ENCODE results near the gene ACOT8. TPM values are rescaled to one million over a fixed set of nuclear protein-coding genes. Genes with fewer than 3 reads are reported as not detected.
A peak's percentile ranks its signal among the peaks of the same experiment; 100 is the strongest.
"Not testable (repeated sequence)": the region's sequence is repeated elsewhere in the genome, so short reads cannot be mapped to it uniquely, and the experiment has no call there.

ACOT8 gene
- total RNA-seq, 2 donors from 2014 or later = 36.8 to 42.8 TPM

GRCh38 chr20:45812157-45813005 is 44.8 kb downstream of the ACOT8 start, which contains the start of gene UBE2C:
Gene UBE2C, plus strand, starts transcription at chr20:45812644. Its CDS starts 52 bp downstream, at chr20:45812696.
- peak; percentile 98 to 99 (median 98) for DNase-seq
- WGBS, 2 donors = 0% methylated on average over 20 to 63 of the region's 65 CpGs
- peak; percentile 100 for ATAC-seq
- Histone ChIP-seq H3K9me3 (no peaks in the 10 kb centered on the region), H3K27ac (peak within 1 kb of the TSS in 2 of 4 donors; percentile 36 to 62), H3K4me3 (peak within 1 kb of the TSS; percentile 35 to 41), H3K4me1 (peaks cover 6% of the 10 kb centered on the region), H3K27me3 (no peaks in the 10 kb centered on the region), H3K36me3 (replicated peaks in 1 of 2; ENCODE audit: insufficient read depth in 1 of 2, low read depth in 2 of 2) (peaks cover 0 to 19% of the 10 kb centered on the region in 2 donors)
- TF ChIP-seq CTCF (IDR thresholded peaks at IDR 0.05) = peak in 1 of 7 experiments; percentile 15
- peak in 2 of 3 donors; percentile 8 to 19 for TF ChIP-seq POLR2A (IDR thresholded peaks at IDR 0.05)
- intact Hi-C loops (cut with DNase I) = no loop called here

- 90 to 94% methylated on average over 8 of the region's 8 CpGs for WGBS, 2 donors
- Histone ChIP-seq H3K9me3 (no peaks in the 10 kb centered on the region), H3K4me1 (peaks cover 6% of the 10 kb centered on the region), H3K27me3 (no peaks in the 10 kb centered on the region), H3K36me3 (replicated peaks in 1 of 2; ENCODE audit: insufficient read depth in 1 of 2, low read depth in 2 of 2) (peaks cover 3 to 26% of the 10 kb centered on the region in 2 donors), H3K27ac (no peak overlapping the region), H3K4me3 (no peak overlapping the region)
- DNase-seq (no peak), ATAC-seq (no peak)
- no peak for TF ChIP-seq CTCF (IDR thresholded peaks at IDR 0.05)
- no peak for TF ChIP-seq POLR2A (IDR thresholded peaks at IDR 0.05)
- intact Hi-C loops (cut with DNase I) = no loop called here
These were observed 46.8 kb downstream of the ACOT8 start for GRCh38 chr20:45810191-45810970.

GRCh38 chr20:45801851-45802250 is 55.3 kb downstream of the ACOT8 start:
- TF ChIP-seq POLR2A (IDR thresholded peaks at IDR 0.05) = no peak
- no peak for TF ChIP-seq CTCF (IDR thresholded peaks at IDR 0.05)
- WGBS, 2 donors = 95 to 98% methylated on average over 7 of the region's 7 CpGs
- Histone ChIP-seq H3K4me3 (no peak overlapping the region), H3K27me3 (no peaks in the 10 kb centered on the region), H3K36me3 (replicated peaks in 1 of 2; ENCODE audit: insufficient read depth in 1 of 2, low read depth in 2 of 2) (peaks cover 17 to 39% of the 10 kb centered on the region in 2 donors), H3K9me3 (no peaks in the 10 kb centered on the region), H3K27ac (no peak overlapping the region), H3K4me1 (no peaks in the 10 kb centered on the region)
- no peak for ATAC-seq
- intact Hi-C loops (cut with DNase I) = no loop called here
- DNase-seq = no peak

- intact Hi-C loops (cut with DNase I) = no loop called here
- ATAC-seq (peak; percentile 81), DNase-seq (peak; percentile 58 to 74 (median 65))
- Histone ChIP-seq H3K27ac (no peak overlapping the region), H3K27me3 (no peaks in the 10 kb centered on the region), H3K9me3 (no peaks in the 10 kb centered on the region), H3K36me3 (replicated peaks in 1 of 2; ENCODE audit: insufficient read depth in 1 of 2, low read depth in 2 of 2) (peaks cover 6 to 25% of the 10 kb centered on the region in 2 donors), H3K4me3 (no peak overlapping the region), H3K4me1 (no peaks in the 10 kb centered on the region)
- TF ChIP-seq CTCF (IDR thresholded peaks at IDR 0.05) (peak in 6 of 7 experiments; percentile 42 to 65 (median 56)), POLR2A (IDR thresholded peaks at IDR 0.05) (no peak)
- 30 to 37% methylated on average over 4 of the region's 4 CpGs for WGBS, 2 donors
These were observed 58.1 kb downstream of the ACOT8 start for GRCh38 chr20:45798935-45799642.

GRCh38 chr20:45797955-45798354 is 59.2 kb downstream of the ACOT8 start:
- H3K4me3 ChIP-seq; ATAC-seq; H3K27me3 ChIP-seq; DNase-seq; H3K27ac ChIP-seq; H3K4me1 ChIP-seq; H3K9me3 ChIP-seq; intact Hi-C loops (cut with DNase I): not testable (repeated sequence)
- 90 to 94% methylated on average over 3 of the region's 3 CpGs for WGBS, 2 donors
- H3K36me3 ChIP-seq (replicated peaks in 1 of 2; ENCODE audit: insufficient read depth in 1 of 2, low read depth in 2 of 2) = peaks cover 0 to 16% of the 10 kb centered on the region in 2 donors

- H3K27me3 ChIP-seq; H3K27ac ChIP-seq; DNase-seq; ATAC-seq; H3K4me3 ChIP-seq; H3K9me3 ChIP-seq; intact Hi-C loops (cut with DNase I); H3K4me1 ChIP-seq: not testable (repeated sequence)
- peaks cover 0 to 11% of the 10 kb centered on the region in 2 donors for H3K36me3 ChIP-seq (replicated peaks in 1 of 2; ENCODE audit: insufficient read depth in 1 of 2, low read depth in 2 of 2)
- WGBS, 2 donors = no CpG with 5 or more reads among the region's 1 CpG
These were observed 59.7 kb downstream of the ACOT8 start for GRCh38 chr20:45797510-45797909.
